ENCODE results near the gene CRHR2.
"Not testable (repeated sequence)": the region's sequence is repeated elsewhere in the genome, so short reads cannot be mapped to it uniquely, and the experiment has no call there.

The CRHR2 gene

DNA sequence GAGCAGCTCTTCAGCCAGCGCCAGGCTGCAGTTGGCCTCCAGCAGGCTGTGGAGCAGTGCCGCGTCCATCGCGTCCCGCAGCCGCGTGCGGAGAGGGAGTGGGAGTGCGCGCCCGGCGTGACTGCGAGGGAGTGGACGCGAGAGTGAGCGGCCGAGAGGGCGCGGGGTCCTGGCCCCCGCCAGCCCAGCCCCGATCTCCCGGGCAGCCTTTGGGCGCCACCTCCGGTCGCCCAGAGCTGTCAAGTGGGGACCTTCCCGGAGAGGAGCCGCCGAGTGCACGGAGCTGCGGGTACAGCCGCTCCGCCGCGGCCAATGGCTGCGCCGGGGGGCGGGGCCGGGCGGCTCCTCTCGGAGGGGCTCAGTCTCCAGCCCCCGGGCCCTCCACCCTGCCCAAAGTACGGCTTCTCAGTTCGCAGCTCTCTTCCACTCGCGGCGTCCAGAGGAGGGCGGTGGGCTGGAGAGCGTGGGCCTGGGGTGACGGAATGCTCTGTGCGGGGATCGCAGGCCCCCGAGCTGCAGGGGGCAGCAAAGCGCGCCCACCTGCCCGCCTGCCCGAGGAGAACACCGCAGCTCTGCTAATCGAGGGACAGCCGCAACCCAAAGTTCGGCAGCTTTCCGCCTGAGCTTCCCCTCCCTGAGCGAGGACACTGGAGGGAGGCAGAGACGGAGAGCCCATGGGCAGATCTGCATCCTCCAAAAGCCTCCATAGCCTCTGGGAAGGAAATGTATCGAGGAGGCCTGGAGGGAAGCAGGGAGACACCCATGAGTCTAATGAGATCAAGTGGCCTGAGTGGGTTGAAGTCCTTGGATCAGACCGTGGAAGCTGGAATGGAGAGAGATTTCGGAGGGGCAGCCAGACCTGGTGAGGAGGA, at the start of gene CRHR2:
CRHR2 (minus strand) TSS at position 245 of the 872 bp plus-strand sequence; CDS start at position 69, 176 bp downstream.
- Mint-ChIP-seq H3K36me3 (ENCODE audit: low read depth) (no peaks in the 10 kb centered on the region), H3K27me3 (peaks cover 56% of the 10 kb centered on the region), H3K4me1 (peaks cover 11% of the 10 kb centered on the region), H3K27ac (no peak within 1 kb of the TSS), H3K4me3 (peak within 1 kb of the TSS; percentile 64), H3K9me3 (no peaks in the 10 kb centered on the region)
- ATAC-seq, result peak; percentile 59
- peak; percentile 39 for DNase-seq

DNA sequence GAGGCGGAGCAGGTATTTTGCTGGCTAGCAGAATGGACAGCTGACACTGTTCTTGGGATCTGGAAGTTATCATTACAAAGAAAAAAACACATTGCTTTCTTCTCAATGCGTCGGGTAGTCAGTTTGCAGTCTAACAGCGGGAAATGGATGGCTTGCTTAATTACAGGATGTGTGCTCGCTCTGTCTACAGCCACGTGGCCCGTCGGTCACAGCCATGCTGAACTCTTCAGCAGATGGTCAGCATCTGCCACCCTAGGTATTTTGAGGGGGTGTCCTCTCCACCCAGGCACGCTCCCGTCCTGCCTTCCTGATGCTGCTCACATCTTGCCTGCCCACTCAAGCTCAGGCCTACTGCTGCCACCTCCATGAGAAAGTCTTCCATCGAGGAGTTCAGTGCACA, 49.3 kb upstream of the CRHR2 start:
- ATAC-seq (no peak), DNase-seq (no peak)
- Mint-ChIP-seq H3K9me3 (no peaks in the 10 kb centered on the region), H3K36me3 (ENCODE audit: low read depth) (no peaks in the 10 kb centered on the region), H3K4me1 (peaks cover 24% of the 10 kb centered on the region), H3K27me3 (no peaks in the 10 kb centered on the region), H3K4me3 (no peak overlapping the region), H3K27ac (no peak overlapping the region)

GRCh38 chr7:30730996-30731395, 48.7 kb upstream of the CRHR2 start:
- H3K4me3 Mint-ChIP-seq, result no peak overlapping the region
- H3K4me1 Mint-ChIP-seq, result peaks cover 30% of the 10 kb centered on the region
- no peaks in the 10 kb centered on the region for H3K36me3 Mint-ChIP-seq (ENCODE audit: low read depth)

GRCh38 chr7:30730097-30730496, 47.8 kb upstream of the CRHR2 start:
- DNase-seq, result no peak
- H3K4me1 Mint-ChIP-seq, result peaks cover 37% of the 10 kb centered on the region
- no peak overlapping the region for H3K4me3 Mint-ChIP-seq
- H3K27ac Mint-ChIP-seq, result peak overlapping the region; percentile 15
- no peaks in the 10 kb centered on the region for H3K27me3 Mint-ChIP-seq
- no peaks in the 10 kb centered on the region for H3K36me3 Mint-ChIP-seq (ENCODE audit: low read depth)
- no peak for ATAC-seq
- H3K9me3 Mint-ChIP-seq, result no peaks in the 10 kb centered on the region

More at GRCh38 chr7:30730996-30731395, 48.7 kb upstream of the CRHR2 start:
- no peak overlapping the region for H3K27ac Mint-ChIP-seq
- no peaks in the 10 kb centered on the region for H3K9me3 Mint-ChIP-seq
- no peak for DNase-seq
- no peak for ATAC-seq
- no peaks in the 10 kb centered on the region for H3K27me3 Mint-ChIP-seq

DNA sequence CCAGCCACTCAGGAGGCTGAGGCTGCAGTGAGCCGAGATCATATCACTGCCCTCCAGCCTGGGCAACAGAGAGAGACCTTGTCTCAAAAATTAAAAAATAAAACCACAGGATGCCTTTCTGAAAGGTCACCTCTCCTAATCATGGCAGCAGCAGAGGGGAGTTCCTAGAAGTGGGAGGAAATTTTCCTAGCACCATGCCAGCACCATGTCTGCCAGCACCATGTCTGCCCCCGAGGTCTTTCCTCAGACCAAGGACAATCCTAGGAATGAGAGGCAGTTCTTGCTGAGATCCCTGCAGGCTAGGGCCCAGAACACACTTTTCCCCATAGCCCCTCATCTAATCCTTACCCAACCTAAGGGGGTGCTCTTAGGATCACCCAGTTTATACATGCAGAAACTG, 47.4 kb upstream of the CRHR2 start:
- peaks cover 37% of the 10 kb centered on the region for H3K4me1 Mint-ChIP-seq
- H3K9me3 Mint-ChIP-seq, result no peaks in the 10 kb centered on the region
- ATAC-seq, result no peak
- H3K4me3 Mint-ChIP-seq, result no peak overlapping the region
- no peaks in the 10 kb centered on the region for H3K36me3 Mint-ChIP-seq (ENCODE audit: low read depth)
- peak overlapping the region; percentile 15 for H3K27ac Mint-ChIP-seq
- no peak for DNase-seq
- no peaks in the 10 kb centered on the region for H3K27me3 Mint-ChIP-seq

DNA sequence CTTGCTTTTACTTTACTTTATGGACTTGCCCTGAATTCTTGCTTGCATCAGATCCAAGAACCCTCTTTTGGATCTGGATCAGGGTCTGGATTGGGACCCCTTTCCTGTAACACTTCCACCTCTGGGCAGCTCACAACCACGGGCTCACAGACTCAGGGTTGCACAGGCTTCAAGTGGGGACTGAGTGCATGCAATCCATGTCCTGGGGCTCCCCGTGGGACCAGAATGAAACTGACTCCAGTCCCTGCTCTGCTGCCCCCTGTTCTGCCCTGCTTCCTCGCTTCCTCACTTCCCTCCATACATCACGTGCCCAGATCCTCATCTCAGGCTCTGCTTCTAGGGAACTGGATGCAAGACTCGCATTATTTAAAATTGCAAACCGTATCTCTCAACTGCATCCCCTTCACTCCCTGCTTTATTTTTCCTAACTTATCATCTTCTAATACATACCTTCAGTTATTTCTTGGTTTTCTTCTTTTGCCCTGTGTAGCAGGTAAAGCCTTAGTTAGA, 46.4 kb upstream of the CRHR2 start:
- DNase-seq (no peak), ATAC-seq (no peak)
- no peaks in the 10 kb centered on the region for H3K9me3 Mint-ChIP-seq
- no peak overlapping the region for H3K27ac Mint-ChIP-seq
- no peak overlapping the region for H3K4me3 Mint-ChIP-seq
- H3K36me3 Mint-ChIP-seq (ENCODE audit: low read depth), result no peaks in the 10 kb centered on the region
- H3K4me1 Mint-ChIP-seq, result peaks cover 37% of the 10 kb centered on the region
- H3K27me3 Mint-ChIP-seq, result no peaks in the 10 kb centered on the region

DNA sequence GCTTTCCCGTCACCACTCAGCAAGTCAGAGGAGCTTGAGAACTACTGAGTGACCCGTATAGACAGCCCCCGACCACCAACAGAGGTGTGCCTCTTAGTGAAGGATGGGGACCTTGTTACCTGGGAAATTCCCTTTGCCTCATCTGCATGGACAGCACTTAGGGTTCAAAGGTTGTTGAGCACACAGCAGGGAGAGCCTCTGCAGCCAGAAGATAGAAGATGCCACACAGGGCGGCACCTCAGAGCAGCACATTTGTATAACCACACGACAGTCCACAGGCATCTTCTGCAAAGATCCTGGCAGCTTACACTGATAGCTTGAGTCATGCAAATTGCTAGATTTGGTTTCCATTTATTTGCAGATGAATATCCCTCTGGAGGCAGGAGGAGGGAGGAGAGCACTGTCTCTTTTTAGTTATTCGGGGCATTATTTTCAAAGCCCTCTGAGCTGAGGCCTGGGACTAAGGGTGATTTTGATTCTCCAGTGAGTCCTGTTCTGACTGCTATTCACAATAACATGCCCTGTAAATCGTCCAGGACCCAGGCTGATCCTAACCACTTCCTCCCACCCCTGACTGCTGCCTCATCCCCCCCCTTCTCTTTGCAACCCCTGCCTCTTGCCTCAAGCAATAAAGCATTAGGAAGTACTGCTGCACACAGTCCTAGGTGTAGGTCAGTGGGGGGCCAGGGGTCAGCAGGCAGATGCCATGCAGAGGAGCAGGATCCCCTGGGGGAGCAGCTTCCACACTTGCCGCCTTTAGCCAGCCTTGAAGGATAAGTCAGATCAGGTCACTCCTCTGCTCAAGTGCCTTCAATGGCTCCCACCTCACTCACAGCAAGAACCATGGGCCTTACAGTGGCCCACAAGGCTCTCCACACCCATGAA, 45.0 kb upstream of the CRHR2 start:
- peak; percentile 28 for DNase-seq
- H3K27ac Mint-ChIP-seq, result peak overlapping the region; percentile 86
- H3K4me3 Mint-ChIP-seq, result peak overlapping the region; percentile 66

DNA sequence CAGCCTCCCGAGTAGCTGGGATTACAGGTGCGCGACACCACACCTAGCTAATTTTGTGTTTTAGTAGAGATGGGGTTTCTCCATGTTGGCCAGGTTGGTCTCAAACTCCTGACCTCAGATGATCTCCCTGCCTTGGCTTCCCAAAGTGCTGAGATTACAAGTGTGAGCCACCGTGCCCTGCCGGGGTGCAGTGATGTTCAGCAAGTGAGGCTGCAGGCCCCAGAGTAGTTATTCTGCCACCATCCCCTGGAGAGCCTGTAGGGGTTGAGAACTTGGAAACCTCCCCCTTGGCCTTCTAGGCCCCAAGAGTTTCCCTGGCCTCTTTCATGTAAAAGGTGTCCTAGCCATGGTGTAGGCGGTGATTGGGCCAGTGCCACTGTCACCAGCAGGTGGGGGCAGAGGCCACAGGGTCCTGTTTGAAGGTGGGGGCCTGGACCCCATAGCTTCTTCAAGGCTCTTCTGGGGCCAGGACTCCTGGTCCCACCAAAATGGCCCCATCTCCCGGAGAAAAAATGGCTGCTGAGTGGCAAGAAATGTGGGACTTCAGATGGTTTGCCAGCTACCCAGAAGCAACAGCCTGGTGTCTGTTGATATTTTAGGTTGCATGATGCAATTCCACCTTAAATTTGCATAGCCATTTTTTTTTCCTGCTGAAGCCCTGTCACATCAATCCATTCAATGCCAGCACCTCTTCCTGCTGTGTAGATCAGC, 44.2 kb upstream of the CRHR2 start:
- H3K27ac Mint-ChIP-seq, result peak overlapping the region; percentile 86
- H3K4me3 Mint-ChIP-seq, result peak overlapping the region; percentile 66
- no peaks in the 10 kb centered on the region for H3K27me3 Mint-ChIP-seq
- peaks cover 37% of the 10 kb centered on the region for H3K4me1 Mint-ChIP-seq
- H3K9me3 Mint-ChIP-seq, result no peaks in the 10 kb centered on the region
- ATAC-seq (peak; percentile 7), DNase-seq (peak; percentile 29)
- H3K36me3 Mint-ChIP-seq (ENCODE audit: low read depth), result no peaks in the 10 kb centered on the region

More for the DNA sequence above, 45.0 kb upstream of the CRHR2 start:
- H3K36me3 Mint-ChIP-seq (ENCODE audit: low read depth), result no peaks in the 10 kb centered on the region
- no peaks in the 10 kb centered on the region for H3K27me3 Mint-ChIP-seq
- no peaks in the 10 kb centered on the region for H3K9me3 Mint-ChIP-seq
- peak; percentile 82 for ATAC-seq
- H3K4me1 Mint-ChIP-seq, result peaks cover 37% of the 10 kb centered on the region

GRCh38 chr7:30723776-30724175, 41.5 kb upstream of the CRHR2 start:
- peaks cover 34% of the 10 kb centered on the region for H3K4me1 Mint-ChIP-seq
- H3K36me3 Mint-ChIP-seq (ENCODE audit: low read depth), result peaks cover 4% of the 10 kb centered on the region
- H3K4me3 Mint-ChIP-seq, result no peak overlapping the region
- DNase-seq, result no peak
- peaks cover 13% of the 10 kb centered on the region for H3K9me3 Mint-ChIP-seq
- no peaks in the 10 kb centered on the region for H3K27me3 Mint-ChIP-seq
- no peak overlapping the region for H3K27ac Mint-ChIP-seq
- no peak for ATAC-seq

DNA sequence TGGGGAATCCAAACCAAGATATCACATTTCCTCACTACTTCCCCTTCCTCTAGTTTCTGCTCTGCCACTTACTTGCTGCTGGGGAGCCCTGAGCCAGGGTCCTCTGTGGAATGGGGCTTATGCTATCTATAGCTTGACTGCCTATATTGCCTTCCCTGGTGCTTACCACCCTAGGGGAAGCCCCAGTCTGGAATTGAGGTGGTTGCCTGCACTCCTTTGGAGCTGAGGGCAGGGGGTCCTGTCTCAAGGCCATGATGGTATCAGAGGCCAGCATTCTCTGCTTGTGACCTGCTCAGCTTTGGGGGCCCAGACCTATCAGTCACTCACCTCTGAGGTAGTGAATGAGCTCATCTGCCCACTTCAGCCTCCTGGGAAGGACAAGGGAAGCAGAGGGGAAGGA, 40.4 kb upstream of the CRHR2 start:
- peaks cover 23% of the 10 kb centered on the region for H3K9me3 Mint-ChIP-seq
- H3K27me3 Mint-ChIP-seq, result no peaks in the 10 kb centered on the region
- ATAC-seq, result no peak
- peaks cover 23% of the 10 kb centered on the region for H3K4me1 Mint-ChIP-seq
- no peak overlapping the region for H3K27ac Mint-ChIP-seq
- H3K4me3 Mint-ChIP-seq, result no peak overlapping the region
- no peak for DNase-seq
- peaks cover 15% of the 10 kb centered on the region for H3K36me3 Mint-ChIP-seq (ENCODE audit: low read depth)

DNA sequence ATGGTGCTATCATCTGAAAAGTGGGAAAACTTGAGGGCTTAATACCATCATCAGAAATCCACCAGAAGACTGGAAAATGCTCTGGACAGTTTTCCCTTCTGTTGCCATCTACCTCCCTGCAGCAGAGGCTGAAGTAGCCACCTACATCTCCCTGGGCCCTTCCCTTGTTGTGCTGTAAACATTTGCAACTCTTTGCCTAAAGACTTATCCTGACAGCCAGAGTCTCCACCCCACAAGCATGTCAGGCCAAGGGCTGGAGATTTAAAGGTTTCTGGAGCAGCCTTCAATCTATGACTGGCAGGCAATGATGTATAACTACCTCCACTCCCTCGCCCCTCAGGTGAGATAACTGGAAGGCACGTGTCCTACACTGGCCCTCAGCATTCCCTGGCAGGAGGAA, 39.9 kb upstream of the CRHR2 start:
- Mint-ChIP-seq H3K27ac (no peak overlapping the region), H3K4me3 (no peak overlapping the region), H3K4me1 (peaks cover 19% of the 10 kb centered on the region)

GRCh38 chr7:30721211-30721610, 39.0 kb upstream of the CRHR2 start:
- no peak for DNase-seq

More for the DNA sequence above, 39.9 kb upstream of the CRHR2 start:
- DNase-seq (no peak), ATAC-seq (no peak)
- H3K27me3 Mint-ChIP-seq, result no peaks in the 10 kb centered on the region
- peaks cover 18% of the 10 kb centered on the region for H3K36me3 Mint-ChIP-seq (ENCODE audit: low read depth)
- peaks cover 25% of the 10 kb centered on the region for H3K9me3 Mint-ChIP-seq

GRCh38 chr7:30719434-30719833, 37.2 kb upstream of the CRHR2 start:
- not testable (repeated sequence) for H3K4me3 Mint-ChIP-seq, H3K27ac Mint-ChIP-seq, ATAC-seq, DNase-seq, H3K4me1 Mint-ChIP-seq, H3K27me3 Mint-ChIP-seq
- Mint-ChIP-seq H3K9me3 (peaks cover 29% of the 10 kb centered on the region), H3K36me3 (ENCODE audit: low read depth) (peaks cover 21% of the 10 kb centered on the region)

More at GRCh38 chr7:30721211-30721610, 39.0 kb upstream of the CRHR2 start:
- no peak for ATAC-seq
- Mint-ChIP-seq H3K27me3 (no peaks in the 10 kb centered on the region), H3K27ac (no peak overlapping the region), H3K36me3 (ENCODE audit: low read depth) (peaks cover 21% of the 10 kb centered on the region), H3K4me3 (no peak overlapping the region), H3K9me3 (peaks cover 29% of the 10 kb centered on the region), H3K4me1 (peaks cover 9% of the 10 kb centered on the region)

- DNase-seq, result no peak
- peaks cover 29% of the 10 kb centered on the region for H3K9me3 Mint-ChIP-seq
- peaks cover 21% of the 10 kb centered on the region for H3K36me3 Mint-ChIP-seq (ENCODE audit: low read depth)
- no peak for ATAC-seq
- H3K4me3 Mint-ChIP-seq, result no peak overlapping the region
- no peaks in the 10 kb centered on the region for H3K4me1 Mint-ChIP-seq
- H3K27ac Mint-ChIP-seq, result no peak overlapping the region
- no peaks in the 10 kb centered on the region for H3K27me3 Mint-ChIP-seq
These were observed 34.9 kb upstream of the CRHR2 start for GRCh38 chr7:30717181-30717580.

All from activated naive CD8-positive, alpha-beta T cell treated with anti-CD3 and anti-CD28 coated beads, Interleukin-2, amount 50 U/mL, for 24 hours (primary cell).